HepG2 (cell line): ENCODE data around the gene BCAR3. TPM values are rescaled to one million over a fixed set of nuclear protein-coding genes. Genes with fewer than 3 reads are reported as not detected.

Experiments
- ATF2 ChIP-seq: sonication (generic); formaldehyde crosslinking; IDR thresholded peaks from 2 replicates; pipeline ENCODE4 v1.4.0; 2020; ENCODE audit warnings: missing genetic modification reagents
- BORCS8-MEF2B ChIP-seq: sonication (generic); formaldehyde crosslinking; IDR thresholded peaks from 2 replicates; pipeline ENCODE4 v1.8.0; 2022; ENCODE audit warnings: mild to moderate bottlenecking, missing genetic modification reagents
- CTCF ChIP-seq: sonication (generic); formaldehyde crosslinking; IDR thresholded peaks from 2 replicates; pipeline ENCODE4 v1.5.0; 2020; ENCODE audit warnings: mild to moderate bottlenecking, missing genetic modification reagents, moderate library complexity
- ELF4 ChIP-seq: sonication (generic); formaldehyde crosslinking; IDR thresholded peaks from 2 replicates; pipeline ENCODE4 v1.5.0; 2020; ENCODE audit warnings: missing genetic modification reagents, mild to moderate bottlenecking, moderate library complexity, borderline replicate concordance
- GMEB2 ChIP-seq: IDR thresholded peaks from 2 replicates; pipeline ENCODE4 v1.6.1; 2016; ENCODE audit warnings: missing biosample characterization, missing genetic modification reagents, low read depth
- HNF1B ChIP-seq: sonication (generic); formaldehyde crosslinking; IDR thresholded peaks from 2 replicates; pipeline ENCODE4 v1.5.1; 2020; ENCODE audit warnings: mild to moderate bottlenecking, moderate library complexity, missing genetic modification reagents
- KLF15 ChIP-seq: sonication (generic); formaldehyde crosslinking; IDR thresholded peaks from 2 replicates; pipeline ENCODE4 v1.8.1; 2023; ENCODE audit warnings: borderline replicate concordance, mild to moderate bottlenecking, inconsistent platforms, missing genetic modification reagents, mixed read lengths
- NBN ChIP-seq: fragments of 450-650 bp; conservative IDR thresholded peaks from 2 replicates; pipeline ENCODE4 v1.6.1; 2017
- RBFOX2 ChIP-seq: fragments of 200-400 bp; formaldehyde crosslinking; IDR thresholded peaks from 2 replicates; pipeline ENCODE4 v1.6.1; 2017; ENCODE audit warnings: low read depth, mild to moderate bottlenecking, low read length
- SATB2 ChIP-seq: sonication (generic); formaldehyde crosslinking; IDR thresholded peaks from 2 replicates; pipeline ENCODE4 v1.5.0; 2020; ENCODE audit warnings: missing genetic modification reagents
- TEAD3 ChIP-seq: optimal IDR thresholded peaks from 2 replicates; pipeline ENCODE3; 2016; ENCODE audit warnings: borderline replicate concordance
- XBP1 ChIP-seq: sonication (generic); formaldehyde crosslinking; IDR thresholded peaks from 2 replicates; pipeline ENCODE4 v1.5.0; 2020; ENCODE audit warnings: missing genetic modification reagents
- ZBTB21 ChIP-seq: sonication (generic); formaldehyde crosslinking; IDR thresholded peaks from 2 replicates; pipeline ENCODE4 v1.4.0; 2020; ENCODE audit warnings: missing genetic modification reagents
- ZNF230 ChIP-seq: sonication (generic); formaldehyde crosslinking; IDR thresholded peaks from 2 replicates; pipeline ENCODE4 v1.4.0; 2020; ENCODE audit warnings: mild to moderate bottlenecking, missing genetic modification reagents
- ZNF567 ChIP-seq: sonication (generic); formaldehyde crosslinking; IDR thresholded peaks from 2 replicates; pipeline ENCODE4 v1.8.1; 2023; ENCODE audit warnings: mild to moderate bottlenecking, missing genetic modification reagents, borderline replicate concordance
- ZNF674 ChIP-seq: sonication (generic); formaldehyde crosslinking; IDR thresholded peaks from 2 replicates; pipeline ENCODE4 v1.5.0; 2020; ENCODE audit warnings: low read depth, mild to moderate bottlenecking, missing genetic modification reagents
- polyA plus RNA-seq, 8 experiments: library from polyadenylated mRNA; depleted of rRNA in 3 of 8; stranded (reverse) in 7 of 8; unstranded in 1 of 8; fragments of >200 nt; fragmentation: Illumina TruSeq in 4 of 8; extraction: Trizol in 4 of 8; gene quantifications; 2 replicates each; pipeline versions ENCODE4 v1.2.1 to v1.2.3, GENCODE V29; 2011 to 2016; ENCODE audit warnings: low read depth in 4 of 8, missing spikeins in 1 of 8, mixed read lengths in 1 of 8; ENCODE audit not compliant: insufficient read depth in 1 of 8
- total RNA-seq, 5 experiments: library from RNA; depleted of rRNA; stranded (reverse); fragments of >200 nt; fragmentation: Illumina TruSeq; extraction: Trizol; gene quantifications; 2 replicates each; pipeline ENCODE4 v1.2.3, GENCODE V29; 2016; ENCODE audit warnings: low read depth in 1 of 5
- TF ChIP-seq, protein P1 (sequence below): sonication (generic); formaldehyde crosslinking; IDR thresholded peaks from 2 replicates; pipeline ENCODE4 v1.4.0; 2020; ENCODE audit warnings: missing genetic modification reagents, borderline replicate concordance

The BCAR3 gene
- total and polyA plus RNA-seq, 2 of the 13 experiments (the other 11 are each of a cell fraction or from before 2014, with no cell fraction given) = 3.6 to 4.8 TPM

- TF ChIP-seq, protein P1, sequence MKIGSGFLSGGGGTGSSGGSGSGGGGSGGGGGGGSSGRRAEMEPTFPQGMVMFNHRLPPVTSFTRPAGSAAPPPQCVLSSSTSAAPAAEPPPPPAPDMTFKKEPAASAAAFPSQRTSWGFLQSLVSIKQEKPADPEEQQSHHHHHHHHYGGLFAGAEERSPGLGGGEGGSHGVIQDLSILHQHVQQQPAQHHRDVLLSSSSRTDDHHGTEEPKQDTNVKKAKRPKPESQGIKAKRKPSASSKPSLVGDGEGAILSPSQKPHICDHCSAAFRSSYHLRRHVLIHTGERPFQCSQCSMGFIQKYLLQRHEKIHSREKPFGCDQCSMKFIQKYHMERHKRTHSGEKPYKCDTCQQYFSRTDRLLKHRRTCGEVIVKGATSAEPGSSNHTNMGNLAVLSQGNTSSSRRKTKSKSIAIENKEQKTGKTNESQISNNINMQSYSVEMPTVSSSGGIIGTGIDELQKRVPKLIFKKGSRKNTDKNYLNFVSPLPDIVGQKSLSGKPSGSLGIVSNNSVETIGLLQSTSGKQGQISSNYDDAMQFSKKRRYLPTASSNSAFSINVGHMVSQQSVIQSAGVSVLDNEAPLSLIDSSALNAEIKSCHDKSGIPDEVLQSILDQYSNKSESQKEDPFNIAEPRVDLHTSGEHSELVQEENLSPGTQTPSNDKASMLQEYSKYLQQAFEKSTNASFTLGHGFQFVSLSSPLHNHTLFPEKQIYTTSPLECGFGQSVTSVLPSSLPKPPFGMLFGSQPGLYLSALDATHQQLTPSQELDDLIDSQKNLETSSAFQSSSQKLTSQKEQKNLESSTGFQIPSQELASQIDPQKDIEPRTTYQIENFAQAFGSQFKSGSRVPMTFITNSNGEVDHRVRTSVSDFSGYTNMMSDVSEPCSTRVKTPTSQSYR (CRISPR knock-in tag) = no peak; the same call in 1 of the 2 replicates
- TF ChIP-seq ATF2 (CRISPR knock-in tag) (peak; percentile 89), ELF4 (CRISPR knock-in tag) (peak; percentile 96; the same call in 1 of the 2 replicates), TEAD3 (CRISPR knock-in tag) (peak; percentile 69), RBFOX2 (peak; percentile 70), XBP1 (CRISPR knock-in tag) (no peak), NBN (no peak), CTCF (CRISPR knock-in tag) (no peak), ZBTB21 (CRISPR knock-in tag) (peak; percentile 56), ZNF674 (no peak), SATB2 (CRISPR knock-in tag) (no peak), ZNF567 (CRISPR knock-in tag) (no peak), KLF15 (CRISPR knock-in tag) (no peak), HNF1B (CRISPR knock-in tag) (peak; percentile 88), BORCS8-MEF2B (CRISPR knock-in tag) (peak; percentile 70; the same call in 1 of the 2 replicates), GMEB2 (CRISPR knock-in tag) (no peak), ZNF230 (CRISPR knock-in tag) (peak; percentile 32; the same call in 1 of the 2 replicates)
Measured at GRCh38 chr1:93591676-93592550, 89.7 kb downstream of the BCAR3 start (continued).
